Right renal cortex interstitium (tissue), 3 donors: ENCODE measurements around the gene AKNA. TPM values are rescaled to one million over a fixed set of nuclear protein-coding genes. Genes with fewer than 3 reads are reported as not detected.

Source experiments
- DNase-seq, 3 donors: peaks; one replicate each; pipeline ENCODE4 v3.0.0-alpha.2; 2013; ENCODE audit warnings: low read depth in 3 of 3, low spot score in 2 of 3
- polyA plus RNA-seq, 3 donors: library from polyadenylated mRNA; unstranded; fragments of 120-200 nt; gene quantifications; one replicate each; pipeline ENCODE4 v1.2.1, GENCODE V29; 2013; ENCODE audit not compliant: insufficient read length in 3 of 3

AKNA gene
- polyA plus RNA-seq, 3 donors = 10.5 to 11.1 (median 11.0) TPM

DNA sequence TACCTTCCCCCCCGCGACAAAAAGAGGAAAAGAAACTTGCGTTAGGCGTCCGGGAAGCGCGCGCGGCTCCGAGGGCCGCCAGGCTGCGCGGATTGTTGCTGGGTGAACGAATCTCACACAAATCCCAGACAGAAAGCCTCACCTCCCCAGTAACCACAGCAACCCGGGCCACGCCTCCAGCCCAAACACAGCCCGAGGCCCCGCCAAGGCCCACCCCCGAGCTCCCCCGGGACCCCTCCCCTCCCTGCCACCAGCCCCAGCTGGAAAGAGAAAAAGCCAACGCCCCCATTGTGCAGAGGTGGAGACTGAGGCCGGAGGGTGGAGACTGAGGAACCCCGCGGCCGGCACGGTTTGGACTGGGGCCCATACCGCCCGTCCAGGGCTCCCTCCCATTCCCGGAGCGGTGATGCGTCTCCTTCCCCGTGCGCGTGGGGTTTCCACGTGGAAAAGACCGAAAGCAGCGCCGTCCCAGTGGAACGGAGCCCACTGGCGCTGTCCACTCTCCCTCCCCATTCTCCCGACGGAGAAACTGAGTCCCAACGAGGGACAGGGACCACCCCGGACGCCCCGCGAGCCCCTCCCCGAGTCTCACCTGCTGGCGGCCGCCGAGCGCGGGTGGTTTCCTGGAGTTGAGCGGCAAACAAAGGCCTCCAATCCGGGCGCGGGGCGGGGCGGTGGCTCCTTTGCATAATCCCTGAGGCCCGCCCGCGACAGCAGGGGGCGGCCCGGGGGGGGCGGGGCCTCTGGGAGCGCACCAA, 10.2 kb upstream of the AKNA start:
- DNase-seq = peak; percentile 60 to 88 (median 83)

- DNase-seq = no peak
These were observed 9.6 kb upstream of the AKNA start for GRCh38 chr9:114397219-114397847.

GRCh38 chr9:114396558-114397218, 8.9 kb upstream of the AKNA start:
- no peak for DNase-seq

- DNase-seq = no peak
These were observed 8.0 kb upstream of the AKNA start for GRCh38 chr9:114395768-114396167.

DNA sequence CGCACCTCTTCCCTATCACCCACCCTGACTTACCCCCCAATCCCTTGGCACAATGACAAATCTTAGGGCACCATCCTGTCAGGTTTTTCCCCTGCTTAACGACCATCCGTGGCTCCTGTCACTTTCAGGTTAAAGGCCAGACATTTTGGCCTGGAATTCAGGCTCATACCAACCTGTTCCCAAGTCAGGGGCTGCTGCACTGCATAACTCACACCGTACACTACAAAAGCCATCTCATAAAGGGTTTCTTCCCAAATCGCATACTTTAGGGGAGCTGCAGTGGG, 7.5 kb upstream of the AKNA start:
- DNase-seq = no peak

- no peak for DNase-seq
These were observed 6.9 kb upstream of the AKNA start for GRCh38 chr9:114394523-114395333.

DNA sequence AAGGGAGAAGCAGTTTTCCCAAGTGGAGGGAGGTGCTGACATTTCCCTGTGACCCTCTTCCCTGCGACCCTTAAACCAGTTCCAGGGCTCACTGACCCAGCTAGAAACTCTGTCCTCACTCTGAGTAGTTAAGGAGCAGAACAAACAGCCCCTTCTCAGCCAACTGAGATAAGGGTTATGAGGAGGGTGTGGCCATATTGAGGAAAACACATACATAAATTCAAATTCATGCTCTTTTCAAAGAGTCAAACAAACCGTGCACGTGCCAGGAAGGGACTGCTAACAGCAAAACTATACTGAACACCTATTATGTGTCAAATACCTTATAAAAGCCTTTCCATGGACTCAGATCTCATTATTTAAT, 4.9 kb upstream of the AKNA start:
- no peak for DNase-seq

- DNase-seq = no peak
These were observed 3.2 kb upstream of the AKNA start for GRCh38 chr9:114390952-114391351.

- DNase-seq = no peak
These were observed 2.0 kb upstream of the AKNA start for GRCh38 chr9:114389612-114390368.

DNA sequence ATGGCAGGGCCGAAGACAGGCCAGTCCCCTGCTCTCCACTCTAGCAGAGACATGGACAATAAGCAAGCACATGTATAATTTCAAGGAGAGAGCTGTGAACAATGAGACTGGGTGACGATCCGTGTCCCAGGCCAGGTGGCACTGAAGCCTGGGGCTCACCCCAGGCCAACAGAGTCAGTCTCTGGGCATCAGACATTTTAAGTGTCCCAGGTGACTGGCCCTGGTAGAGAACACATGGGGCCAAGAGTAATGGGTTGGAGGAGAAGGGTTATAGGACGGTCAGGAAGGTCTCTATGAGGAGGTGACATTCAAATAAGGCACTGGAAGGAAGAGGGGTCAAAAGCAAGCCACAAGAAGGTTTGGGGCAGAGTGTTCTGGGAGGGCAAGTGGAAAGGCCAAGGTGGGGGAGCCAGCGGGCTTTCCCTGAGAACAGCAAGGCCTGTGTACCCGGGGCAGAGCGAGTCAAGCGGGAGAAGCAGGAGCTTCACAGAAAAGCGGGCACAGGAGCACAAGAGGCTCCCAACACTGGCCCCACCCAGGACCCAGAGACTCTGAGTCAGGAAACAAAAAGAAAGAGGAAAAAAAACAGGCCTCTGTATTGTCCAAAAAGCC, 1.1 kb upstream of the AKNA start:
- no peak for DNase-seq

DNA sequence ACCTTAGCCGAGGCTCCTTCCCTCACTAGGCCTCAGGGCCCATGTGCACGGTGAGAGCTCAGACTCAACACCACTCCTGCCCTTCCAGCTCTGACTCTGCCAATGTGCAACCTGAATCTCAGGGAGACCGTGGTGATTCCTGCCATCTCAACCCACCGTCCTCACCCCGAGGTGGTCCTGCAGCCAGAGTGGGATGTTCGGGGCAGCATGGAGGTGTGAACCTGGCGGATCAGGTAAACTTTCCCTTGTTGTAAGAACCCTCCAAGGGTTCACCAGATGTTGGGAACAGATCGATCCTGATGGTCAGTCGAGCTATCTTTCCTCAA, 538 bp upstream of the AKNA start:
- DNase-seq = no peak

DNA sequence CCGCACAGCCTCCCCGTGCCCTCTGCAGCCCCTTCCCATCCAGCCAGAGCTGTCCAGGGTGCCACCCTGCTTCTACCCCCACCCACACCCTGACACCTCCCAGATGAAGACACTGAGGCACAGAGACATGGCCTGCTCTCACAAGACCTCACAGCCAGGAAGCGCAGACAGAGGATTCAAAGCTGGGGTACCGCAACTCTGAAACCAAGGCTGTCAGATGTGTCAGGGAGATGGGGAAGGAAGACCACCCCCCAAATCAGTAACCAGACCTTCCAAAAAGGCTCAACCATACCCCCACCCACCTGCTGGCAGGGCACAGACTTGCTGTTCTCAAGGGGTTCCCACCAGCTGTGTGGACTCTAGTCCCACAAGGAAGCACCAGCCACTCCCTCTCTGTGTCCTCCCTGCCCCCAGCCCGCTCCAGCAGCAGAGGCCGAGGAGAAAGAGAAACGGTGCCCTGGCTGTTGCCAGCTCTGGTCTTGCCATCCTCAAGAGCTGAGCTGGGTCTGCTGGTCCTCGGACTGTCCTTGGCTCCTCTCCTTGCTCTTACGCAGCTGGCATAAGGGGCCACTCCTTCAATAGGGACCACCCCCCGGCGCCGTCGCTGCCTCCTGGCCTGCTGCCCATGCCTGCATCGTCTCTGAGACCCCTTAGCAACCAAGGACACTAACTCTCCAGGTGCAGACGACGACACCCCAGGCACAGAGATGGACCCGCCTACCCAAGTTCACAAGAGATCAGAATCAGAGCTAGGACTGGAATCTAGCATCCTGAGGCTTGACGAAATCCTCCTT, 699 bp downstream of the AKNA start:
- no peak for DNase-seq

DNA sequence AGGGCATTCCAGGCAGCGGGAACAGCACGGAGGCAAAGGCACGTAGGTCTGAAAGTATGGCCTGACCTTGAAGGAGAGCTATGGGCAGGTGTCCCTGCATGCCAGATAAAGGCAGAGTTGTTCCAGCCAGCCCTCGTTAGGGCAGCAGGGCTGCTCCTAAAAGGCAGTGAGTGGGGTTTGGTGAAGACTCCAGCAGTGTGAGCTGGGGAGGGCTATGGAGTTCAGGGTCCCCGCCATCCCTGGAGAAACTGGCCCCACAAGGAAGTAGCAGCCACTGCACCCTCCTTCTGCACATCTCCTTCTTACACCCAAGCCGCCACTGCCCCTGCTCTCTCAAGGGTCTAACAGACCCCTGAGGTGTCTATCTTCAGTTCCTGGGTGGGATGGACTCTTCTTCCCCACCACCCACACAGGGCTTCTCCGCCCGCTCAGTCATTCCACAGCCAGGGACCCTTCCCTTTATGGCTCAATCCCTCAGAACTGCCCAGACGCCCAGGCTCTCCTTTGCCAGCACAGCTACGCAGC, 1.4 kb downstream of the AKNA start:
- no peak for DNase-seq

- DNase-seq = no peak
These were observed 2.2 kb downstream of the AKNA start for GRCh38 chr9:114385397-114386181.

DNA sequence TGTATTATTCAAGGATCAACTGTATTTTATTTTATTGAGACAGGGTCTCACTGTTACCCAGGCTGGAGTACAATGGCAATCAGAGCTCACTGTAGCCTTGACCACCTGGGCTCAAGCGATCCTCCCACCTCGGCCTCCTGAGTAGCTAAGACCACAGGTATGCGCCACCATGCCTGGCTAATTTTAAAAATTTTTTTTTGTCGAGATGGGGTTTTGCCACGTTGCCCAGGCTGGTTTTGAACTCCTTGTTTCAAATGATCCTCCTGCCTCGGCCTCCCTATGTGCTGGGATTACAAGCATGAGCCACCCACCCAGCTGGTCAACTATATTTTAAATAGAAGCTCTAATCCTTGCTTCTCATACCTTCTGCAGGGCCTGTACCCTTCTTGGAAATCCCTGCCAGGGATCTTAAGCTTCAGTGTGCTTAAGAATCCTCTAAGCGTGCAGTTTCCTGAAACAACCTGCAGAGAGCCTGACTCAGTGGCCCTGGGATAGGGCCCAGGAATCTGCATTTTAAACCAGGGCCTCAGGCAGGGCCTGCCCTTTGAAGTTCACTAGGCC, 2.9 kb downstream of the AKNA start:
- no peak for DNase-seq

DNA sequence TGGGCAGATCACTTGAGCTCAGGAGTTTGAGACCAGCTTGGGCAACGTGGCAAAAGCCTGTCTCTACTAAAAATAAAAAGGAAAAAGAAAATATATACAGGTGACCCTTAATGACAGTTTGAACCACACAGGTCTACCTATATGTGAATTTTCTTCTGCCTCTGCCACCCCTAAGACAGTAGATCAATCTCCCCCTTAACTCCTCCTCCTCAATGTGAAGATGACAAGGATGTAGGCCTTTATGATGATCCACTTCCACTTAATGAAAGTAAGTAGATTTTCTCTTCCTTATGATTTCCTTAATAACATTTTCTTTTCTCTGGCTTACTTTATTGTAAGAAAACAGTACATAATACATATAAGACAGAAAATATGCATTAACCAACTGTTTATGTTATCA, 3.4 kb downstream of the AKNA start:
- DNase-seq = no peak

- DNase-seq = no peak
These were observed 4.1 kb downstream of the AKNA start for GRCh38 chr9:114383521-114384231.
